Upper lobe of right lung (tissue), 1 donor: ENCODE results near the gene ARSA. TPM values are rescaled to one million over a fixed set of nuclear protein-coding genes. Genes with fewer than 3 reads are reported as not detected.
"Not testable (repeated sequence)": the region's sequence is repeated elsewhere in the genome, so short reads cannot be mapped to it uniquely, and the experiment has no call there.

ENCODE experiments used
- ATAC-seq: fragments of 200-7000 bp; cut with Tn5 transposase; one replicate; pipeline ENCODE4 v1.9.1; 2020; ENCODE audit warnings: mild to moderate bottlenecking, moderate library complexity
- DNase-seq: peaks from one replicate; pipeline ENCODE4 v3.0.0-alpha.2; 2020
- H3K27ac ChIP-seq: fragments of 200-600 bp; one replicate; pipeline ENCODE4 v1.8.0; 2022
- H3K27me3 ChIP-seq: fragments of 200-600 bp; one replicate; pipeline ENCODE4 v1.8.0; 2022; ENCODE audit warnings: mild to moderate bottlenecking
- H3K36me3 ChIP-seq: fragments of 200-600 bp; one replicate; pipeline ENCODE4 v1.8.0; 2022
- H3K4me1 ChIP-seq: fragments of 200-600 bp; one replicate; pipeline ENCODE4 v1.8.0; 2022
- H3K4me3 ChIP-seq: fragments of 200-600 bp; one replicate; pipeline ENCODE4 v1.8.0; 2022; ENCODE audit warnings: mild to moderate bottlenecking
- H3K9me3 ChIP-seq: fragments of 200-600 bp; one replicate; pipeline ENCODE4 v1.8.0; 2022
- CTCF ChIP-seq: fragments of 200-600 bp; IDR thresholded peaks from one replicate; pipeline ENCODE4 v1.8.0; 2022; ENCODE audit warnings: antibody characterized with exemption
- intact Hi-C: fragments of 100-400 bp; cut with DNase I; formaldehyde crosslinking; loops from one replicate; pipeline ENCODE4 v1.11.0; 2022
- total RNA-seq: library from RNA; stranded (reverse); fragmentation: NEBNext Ultra II Directional; extraction: Animal tissue kit (Norgen Biotek cat#: 25700); gene quantifications from one replicate; pipeline ENCODE4 v1.2.1, GENCODE V29; 2021
- donor health status: DM: no; HTN: yes; CAD: no; lungs with severe emphysema.

ARSA gene
- total RNA-seq, 1 donor from 2014 or later, result 46.4 TPM

- ATAC-seq (no peak), DNase-seq (no peak)
- Histone ChIP-seq H3K9me3 (no peaks in the 10 kb centered on the region), H3K4me1 (no peaks in the 10 kb centered on the region), H3K4me3 (no peak overlapping the region), H3K36me3 (no peaks in the 10 kb centered on the region), H3K27me3 (no peaks in the 10 kb centered on the region), H3K27ac (no peak overlapping the region)
- intact Hi-C loops, result no loop called here
- TF ChIP-seq CTCF, result no peak
These were observed 16.5 kb downstream of the ARSA start for GRCh38 chr22:50611341-50612060.

GRCh38 chr22:50610581-50610980 is 17.4 kb downstream of the ARSA start:
- Histone ChIP-seq H3K27ac (no peak overlapping the region), H3K4me3 (no peak overlapping the region), H3K4me1 (no peaks in the 10 kb centered on the region), H3K9me3 (no peaks in the 10 kb centered on the region), H3K36me3 (no peaks in the 10 kb centered on the region), H3K27me3 (peaks cover 5% of the 10 kb centered on the region)
- ATAC-seq (no peak), DNase-seq (no peak)
- intact Hi-C loops, result no loop called here
- TF ChIP-seq CTCF, result no peak

GRCh38 chr22:50610041-50610451 is 17.9 kb downstream of the ARSA start:
- TF ChIP-seq CTCF, result no peak
- Histone ChIP-seq H3K4me1 (no peaks in the 10 kb centered on the region), H3K27me3 (peaks cover 8% of the 10 kb centered on the region), H3K4me3 (no peak overlapping the region), H3K27ac (no peak overlapping the region), H3K36me3 (no peaks in the 10 kb centered on the region), H3K9me3 (no peaks in the 10 kb centered on the region)
- ATAC-seq, result no peak
- DNase-seq, result no peak
- intact Hi-C loops, result no loop called here

GRCh38 chr22:50609599-50609998 is 18.4 kb downstream of the ARSA start:
- H3K4me3 ChIP-seq, result no peak overlapping the region
- ATAC-seq (no peak), DNase-seq (no peak)
- no peak overlapping the region for H3K27ac ChIP-seq
- intact Hi-C loops, result no loop called here
- no peaks in the 10 kb centered on the region for H3K4me1 ChIP-seq
- no peak for TF ChIP-seq CTCF
- no peaks in the 10 kb centered on the region for H3K36me3 ChIP-seq
- no peaks in the 10 kb centered on the region for H3K9me3 ChIP-seq
- H3K27me3 ChIP-seq, result peaks cover 13% of the 10 kb centered on the region

GRCh38 chr22:50608996-50609395 is 19.0 kb downstream of the ARSA start:
- H3K4me1 ChIP-seq, result no peaks in the 10 kb centered on the region
- no peak overlapping the region for H3K4me3 ChIP-seq
- no peak overlapping the region for H3K27ac ChIP-seq
- no peaks in the 10 kb centered on the region for H3K9me3 ChIP-seq
- ATAC-seq (no peak), DNase-seq (no peak)
- no peak for TF ChIP-seq CTCF
- peaks cover 16% of the 10 kb centered on the region for H3K27me3 ChIP-seq
- H3K36me3 ChIP-seq, result no peaks in the 10 kb centered on the region
- intact Hi-C loops, result no loop called here

- DNase-seq, H3K4me3 ChIP-seq, intact Hi-C loops, H3K27ac ChIP-seq, ATAC-seq, H3K9me3 ChIP-seq, H3K4me1 ChIP-seq, H3K36me3 ChIP-seq: not testable (repeated sequence)
- H3K27me3 ChIP-seq, result peaks cover 24% of the 10 kb centered on the region
These were observed 19.7 kb downstream of the ARSA start for GRCh38 chr22:50608058-50608840.
